ENCODE measurements around the gene ATP2B2. TPM values are rescaled to one million over a fixed set of nuclear protein-coding genes. Genes with fewer than 3 reads are reported as not detected.
A peak's percentile ranks its signal among the peaks of the same experiment; 100 is the strongest.

ATP2B2 gene
- total RNA-seq, 1 donor from 2014 or later: not detected

DNA sequence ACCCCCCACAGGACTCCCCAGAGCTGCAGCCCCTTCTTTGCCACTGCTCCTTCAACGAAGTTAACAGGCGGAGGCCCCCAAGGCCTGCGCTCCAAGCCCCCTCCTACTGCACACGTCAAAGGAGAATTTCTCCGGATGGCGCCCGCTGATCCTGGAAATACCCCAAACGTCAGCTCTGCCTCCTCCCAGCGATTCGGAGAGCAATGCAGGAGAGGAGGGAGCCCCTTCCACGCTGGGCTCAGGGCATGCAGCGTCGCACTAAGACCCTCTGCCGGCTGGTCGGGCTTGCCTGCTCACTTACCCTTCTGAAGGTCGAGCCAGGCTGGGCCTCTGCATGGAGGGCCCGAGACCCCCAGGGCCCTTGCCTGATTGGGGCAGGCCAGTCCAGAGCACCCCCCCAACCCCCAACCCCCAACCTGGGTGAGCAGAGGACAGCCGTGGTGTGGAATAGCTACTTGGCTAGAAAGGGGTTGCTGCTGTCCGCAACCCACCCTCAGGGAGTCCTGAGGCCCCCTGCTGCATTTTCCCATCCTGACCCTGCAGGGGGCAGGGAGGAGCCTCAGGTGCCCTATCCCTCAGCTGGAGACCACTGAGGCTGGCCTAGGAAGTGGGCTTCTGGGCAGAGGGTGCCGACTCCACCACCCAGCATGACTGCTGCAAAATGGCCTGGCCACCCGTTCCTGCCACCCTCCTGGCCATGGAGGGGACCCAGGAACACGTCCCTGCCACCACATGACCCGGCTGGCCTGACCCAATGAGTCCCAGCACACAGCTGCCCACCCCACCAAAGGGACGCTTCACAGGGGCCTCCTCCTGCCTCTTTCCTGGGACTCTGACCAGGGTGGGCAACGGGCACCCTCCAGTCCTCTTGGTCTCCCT lies 976 bp downstream of the ATP2B2 start:
- no peak overlapping the region for H3K27ac Mint-ChIP-seq
- Histone ChIP-seq H2AFZ (replicated peaks) (no peak overlapping the region), H3K4me2 (peak overlapping the region; percentile 79), H3K4me1 (peaks cover 9% of the 10 kb centered on the region), H3K4me3 (no peak overlapping the region), H3K79me2 (ENCODE audit: low read depth) (no peaks in the 10 kb centered on the region), H3K9ac (no peak overlapping the region), H3K36me3 (no peaks in the 10 kb centered on the region), H3K27me3 (peaks cover 22% of the 10 kb centered on the region), H4K20me1 (ENCODE audit: low read depth) (no peaks in the 10 kb centered on the region), H3K27ac (no peak overlapping the region), H3K9me3 (ENCODE audit: low read depth) (no peaks in the 10 kb centered on the region), H3F3A (ENCODE audit: low read depth) (no peaks in the 10 kb centered on the region)
- DNase-seq (ENCODE audit: low spot score): no peak
- TF ChIP-seq EZH2 (IDR thresholded peaks at IDR 0.05) (no peak), CTCF (IDR thresholded peaks at IDR 0.05) (no peak), EZH2phosphoT487 (IDR thresholded peaks at IDR 0.05) (no peak)
- peaks cover 12% of the 10 kb centered on the region for H3K4me1 Mint-ChIP-seq
- H3K4me3 Mint-ChIP-seq: peak overlapping the region; percentile 79
- no peaks in the 10 kb centered on the region for H3K9me3 Mint-ChIP-seq
- peaks cover 7% of the 10 kb centered on the region for H3K27me3 Mint-ChIP-seq (ENCODE audit: insufficient read depth, low read depth)
- no peaks in the 10 kb centered on the region for H3K36me3 Mint-ChIP-seq

- Mint-ChIP-seq H3K36me3 (no peaks in the 10 kb centered on the region), H3K27ac (no peak overlapping the region), H3K27me3 (ENCODE audit: insufficient read depth, low read depth) (peaks cover 5% of the 10 kb centered on the region), H3K9me3 (no peaks in the 10 kb centered on the region), H3K4me1 (peaks cover 9% of the 10 kb centered on the region), H3K4me3 (no peak overlapping the region)
- Histone ChIP-seq H3K27me3 (peaks cover 22% of the 10 kb centered on the region), H3K36me3 (no peaks in the 10 kb centered on the region), H3K4me1 (peaks cover 9% of the 10 kb centered on the region), H3F3A (ENCODE audit: low read depth) (no peaks in the 10 kb centered on the region), H3K9me3 (ENCODE audit: low read depth) (no peaks in the 10 kb centered on the region), H3K79me2 (ENCODE audit: low read depth) (no peaks in the 10 kb centered on the region), H2AFZ (replicated peaks) (no peak overlapping the region), H3K27ac (no peak overlapping the region), H3K4me2 (no peak overlapping the region), H4K20me1 (ENCODE audit: low read depth) (no peaks in the 10 kb centered on the region), H3K9ac (no peak overlapping the region), H3K4me3 (no peak overlapping the region)
- no peak for DNase-seq (ENCODE audit: low spot score)
- TF ChIP-seq EZH2phosphoT487 (IDR thresholded peaks at IDR 0.05) (no peak), EZH2 (IDR thresholded peaks at IDR 0.05) (no peak), CTCF (IDR thresholded peaks at IDR 0.05) (no peak)
Observed at GRCh38 chr3:10503217-10503796, 2.1 kb downstream of the ATP2B2 start.

GRCh38 chr3:10502185-10502880 lies 3.1 kb downstream of the ATP2B2 start:
- no peak overlapping the region for H2AFZ ChIP-seq (replicated peaks)
- DNase-seq (ENCODE audit: low spot score): no peak
- no peak overlapping the region for H3K4me3 ChIP-seq
- H3K36me3 ChIP-seq: no peaks in the 10 kb centered on the region
- H3K36me3 Mint-ChIP-seq: no peaks in the 10 kb centered on the region
- H3K4me2 ChIP-seq: no peak overlapping the region
- H3K9me3 ChIP-seq (ENCODE audit: low read depth): no peaks in the 10 kb centered on the region
- H3K4me1 Mint-ChIP-seq: peaks cover 9% of the 10 kb centered on the region
- no peak for TF ChIP-seq EZH2 (IDR thresholded peaks at IDR 0.05)
- TF ChIP-seq CTCF (IDR thresholded peaks at IDR 0.05): no peak
- TF ChIP-seq EZH2phosphoT487 (IDR thresholded peaks at IDR 0.05): no peak
- no peaks in the 10 kb centered on the region for H3K9me3 Mint-ChIP-seq
- no peak overlapping the region for H3K9ac ChIP-seq
- peaks cover 22% of the 10 kb centered on the region for H3K27me3 ChIP-seq
- H3K4me1 ChIP-seq: peaks cover 9% of the 10 kb centered on the region
- H3K27me3 Mint-ChIP-seq (ENCODE audit: insufficient read depth, low read depth): peaks cover 2% of the 10 kb centered on the region
- H4K20me1 ChIP-seq (ENCODE audit: low read depth): no peaks in the 10 kb centered on the region
- no peak overlapping the region for H3K4me3 Mint-ChIP-seq
- no peak overlapping the region for H3K27ac ChIP-seq
- peak overlapping the region; percentile 50 for H3K27ac Mint-ChIP-seq
- H3K79me2 ChIP-seq (ENCODE audit: low read depth): no peaks in the 10 kb centered on the region
- no peaks in the 10 kb centered on the region for H3F3A ChIP-seq (ENCODE audit: low read depth)
